SK-N-SH (cell line): Measurements from ENCODE around the gene MCRIP2. TPM values are rescaled to one million over a fixed set of nuclear protein-coding genes. Genes with fewer than 3 reads are reported as not detected.

Source experiments
- CTCF ChIA-PET: fragments of 300-600, 350-600 bp; formaldehyde crosslinking; extraction: SDS; loops from one replicate; lab custom pipeline; 2021; lab: Yijun Ruan, JAX
- POLR2A ChIA-PET: fragments of 350-600 bp; sonication (Branson Sonifier 250); formaldehyde crosslinking; extraction: SDS; loops from one replicate; lab custom pipeline; 2020; ENCODE audit warnings: antibody characterized with exemption, inconsistent platforms; lab: Yijun Ruan, JAX
- DNase-seq: peaks from one replicate; pipeline ENCODE4 v3.0.0; 2012
- H2AFZ ChIP-seq: fragments of 200-600 bp; sonication (generic); 2 replicates; pipeline ENCODE4 v1.8.1; 2016; ENCODE audit warnings: antibody characterized with exemption, mild to moderate bottlenecking, low read depth
- H3F3A ChIP-seq: fragments of 200-600 bp; sonication (generic); replicated peaks from 2 replicates; pipeline ENCODE3; 2016; ENCODE audit warnings: antibody characterized with exemption, mild to moderate bottlenecking; ENCODE audit not compliant: insufficient read depth
- H3K27ac ChIP-seq, 2 experiments: fragments of 200-500 bp in 1 of 2; fragments of 200-600 bp in 1 of 2; sonication (Bioruptor generic) in 1 of 2; sonication (generic), shearing (Covaris generic) in 1 of 2; 2 replicates each; pipeline versions ENCODE4 v1.5.1 to v1.6.1; 2014 to 2016; ENCODE audit warnings: low read depth in 2 of 2, inconsistent platforms in 1 of 2, low read length in 1 of 2, mild to moderate bottlenecking in 1 of 2, mixed read lengths in 1 of 2
- H3K27me3 ChIP-seq: fragments of 200-600 bp; sonication (generic), shearing (Covaris generic); 2 replicates; pipeline ENCODE4 v1.6.1; 2016; ENCODE audit warnings: mixed run types; ENCODE audit not compliant: insufficient read depth
- H3K36me3 ChIP-seq, 2 experiments: fragments of 200-500 bp in 1 of 2; fragments of 200-600 bp in 1 of 2; sonication (Bioruptor generic) in 1 of 2; sonication (generic) in 1 of 2; replicated peaks in 1 of 2; 2 replicates each; pipeline versions ENCODE3 to v1.5.1; 2014 to 2016; ENCODE audit warnings: low read length in 1 of 2, mild to moderate bottlenecking in 1 of 2; ENCODE audit not compliant: insufficient read depth in 2 of 2, control insufficient read depth in 1 of 2
- H3K4me1 ChIP-seq, 2 experiments: fragments of 200-500 bp in 1 of 2; fragments of 200-600 bp in 1 of 2; sonication (Bioruptor generic) in 1 of 2; sonication (generic), shearing (Covaris generic) in 1 of 2; 2 replicates each; pipeline versions ENCODE4 v1.5.1 to v1.6.1; 2014 to 2016; ENCODE audit warnings: low read depth in 1 of 2, low read length in 1 of 2, mixed run types in 1 of 2; ENCODE audit not compliant: insufficient read depth in 2 of 2, control insufficient read depth in 1 of 2
- H3K4me2 ChIP-seq: fragments of 200-600 bp; sonication (generic), shearing (Covaris generic); 2 replicates; pipeline ENCODE4 v1.6.1; 2017; ENCODE audit warnings: mixed run types
- H3K4me3 ChIP-seq, 2 experiments: fragments of 200-500 bp in 1 of 2; fragments of 200-600 bp in 1 of 2; sonication (Bioruptor generic) in 1 of 2; sonication (generic), shearing (Covaris generic) in 1 of 2; 2 replicates each; pipeline versions ENCODE4 v1.5.1 to v1.8.1; 2014 to 2016; ENCODE audit warnings: low read depth in 2 of 2, inconsistent platforms in 1 of 2, low read length in 1 of 2, mild to moderate bottlenecking in 1 of 2, mixed read lengths in 1 of 2, moderate library complexity in 1 of 2
- H3K79me2 ChIP-seq: fragments of 200-600 bp; sonication (generic); 2 replicates; pipeline ENCODE4 v1.8.1; 2017; ENCODE audit warnings: mild to moderate bottlenecking; ENCODE audit not compliant: insufficient read depth
- H3K9ac ChIP-seq: fragments of 200-600 bp; sonication (generic); 2 replicates; pipeline ENCODE4 v1.6.1; 2017; ENCODE audit warnings: mixed run types
- H3K9me2 ChIP-seq: fragments of 200-600 bp; sonication (generic); 2 replicates; pipeline ENCODE4 v1.6.1; 2017; ENCODE audit warnings: mixed run types
- H3K9me3 ChIP-seq: fragments of 200-600 bp; sonication (generic); 2 replicates; pipeline ENCODE4 v1.6.1; 2017; ENCODE audit warnings: mixed run types, mild to moderate bottlenecking, moderate library complexity
- H4K20me1 ChIP-seq: fragments of 200-600 bp; sonication (generic); 2 replicates; pipeline ENCODE4 v1.6.1; 2017; ENCODE audit warnings: mild to moderate bottlenecking, mixed run types; ENCODE audit not compliant: insufficient read depth
- ELF1 ChIP-seq: IDR thresholded peaks from 2 replicates; pipeline ENCODE4 v1.4.0; 2012
- FOXM1 ChIP-seq: IDR thresholded peaks from 2 replicates; pipeline ENCODE4 v1.4.0; 2012; ENCODE audit warnings: low read depth, mild to moderate bottlenecking
- GATA2 ChIP-seq: sonication (generic); formaldehyde crosslinking; IDR thresholded peaks from 2 replicates; pipeline ENCODE4 v1.5.0; 2020; ENCODE audit warnings: mild to moderate bottlenecking, missing genetic modification reagents
- JUND ChIP-seq: IDR thresholded peaks from 2 replicates; pipeline ENCODE4 v1.4.0; 2012
- MEF2A ChIP-seq: IDR thresholded peaks from 2 replicates; pipeline ENCODE4 v1.4.0; 2012; ENCODE audit warnings: low read depth, borderline replicate concordance
- NFIC ChIP-seq: IDR thresholded peaks from 2 replicates; pipeline ENCODE4 v1.4.0; 2012; ENCODE audit warnings: borderline replicate concordance
- NRF1 ChIP-seq: IDR thresholded peaks from 2 replicates; pipeline ENCODE4 v1.6.1; 2012; ENCODE audit warnings: low read depth, mild to moderate bottlenecking, low read length
- WGBS: methylation state at CpG from one replicate; pipeline ENCODE4 v1.1.6; 2017; ENCODE audit warnings: low lambda C conversion rate; 5-methylcytosine and 5-hydroxymethylcytosine counted together
- polyA plus RNA-seq, 3 experiments: library from polyadenylated mRNA; depleted of rRNA; stranded (reverse); fragments of >200 nt; gene quantifications; 2 replicates each; pipeline ENCODE4 v1.2.3, GENCODE V29; 2012
- TF ChIP-seq, protein P1 (sequence below): IDR thresholded peaks from 2 replicates; pipeline ENCODE4 v1.4.0; 2012; ENCODE audit warnings: low read depth, borderline replicate concordance
- TF ChIP-seq, protein P2 (sequence below): IDR thresholded peaks from 2 replicates; pipeline ENCODE4; 2012
- TF ChIP-seq, protein P3 (sequence below): IDR thresholded peaks from 2 replicates; pipeline ENCODE4 v1.6.1; 2012; ENCODE audit warnings: mild to moderate bottlenecking, low read depth, low read length, moderate library complexity
- TF ChIP-seq, protein P4 (sequence below): fragments of 200-600 bp; sonication (generic); IDR thresholded peaks from 2 replicates; pipeline ENCODE4 v1.6.1; 2017; ENCODE audit warnings: antibody characterized with exemption, mild to moderate bottlenecking, moderate library complexity
- TF ChIP-seq, protein P5 (sequence below): IDR thresholded peaks from 2 replicates; pipeline ENCODE4 v1.4.0; 2012; ENCODE audit warnings: low read depth, borderline replicate concordance

MCRIP2 gene
- polyA plus RNA-seq, 1 of the 3 experiments (the other 2 are of a cell fraction), result 36.9 TPM

DNA sequence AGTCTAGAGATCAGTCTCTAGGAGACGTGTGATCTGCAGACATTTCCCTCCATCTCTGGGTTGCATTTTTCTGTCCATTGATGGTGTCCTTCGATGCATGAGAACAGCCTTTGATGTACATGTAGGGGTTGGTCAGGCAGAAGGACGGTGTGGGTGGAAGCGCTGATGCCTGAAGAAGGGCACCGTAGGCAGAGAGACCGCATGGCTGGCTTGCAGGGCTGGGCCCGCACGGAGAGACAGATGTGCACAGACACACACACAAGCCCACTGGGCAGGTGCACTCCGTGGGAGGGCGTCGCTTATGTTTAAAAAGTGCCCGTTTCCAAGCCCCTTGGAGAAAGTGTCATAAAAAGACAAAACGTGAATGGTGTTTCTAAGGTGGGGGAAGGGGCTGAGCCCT lies 26.5 kb upstream of the MCRIP2 start:
- H2AFZ ChIP-seq, result no peak overlapping the region
- no peaks in the 10 kb centered on the region for H3K27me3 ChIP-seq
- no peak overlapping the region for H3K4me2 ChIP-seq
- WGBS, result 98% methylated on average over 13 of the region's 13 CpGs
- H3K9ac ChIP-seq, result no peak overlapping the region
- TF ChIP-seq NRF1, result no peak
- TF ChIP-seq GATA2 (CRISPR knock-in tag), result no peak
- TF ChIP-seq NFIC, result no peak
- TF ChIP-seq JUND, result no peak
- TF ChIP-seq, protein P1, sequence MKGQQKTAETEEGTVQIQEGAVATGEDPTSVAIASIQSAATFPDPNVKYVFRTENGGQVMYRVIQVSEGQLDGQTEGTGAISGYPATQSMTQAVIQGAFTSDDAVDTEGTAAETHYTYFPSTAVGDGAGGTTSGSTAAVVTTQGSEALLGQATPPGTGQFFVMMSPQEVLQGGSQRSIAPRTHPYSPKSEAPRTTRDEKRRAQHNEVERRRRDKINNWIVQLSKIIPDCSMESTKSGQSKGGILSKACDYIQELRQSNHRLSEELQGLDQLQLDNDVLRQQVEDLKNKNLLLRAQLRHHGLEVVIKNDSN, result no peak
- no peak for TF ChIP-seq ELF1
- TF ChIP-seq, protein P2, sequence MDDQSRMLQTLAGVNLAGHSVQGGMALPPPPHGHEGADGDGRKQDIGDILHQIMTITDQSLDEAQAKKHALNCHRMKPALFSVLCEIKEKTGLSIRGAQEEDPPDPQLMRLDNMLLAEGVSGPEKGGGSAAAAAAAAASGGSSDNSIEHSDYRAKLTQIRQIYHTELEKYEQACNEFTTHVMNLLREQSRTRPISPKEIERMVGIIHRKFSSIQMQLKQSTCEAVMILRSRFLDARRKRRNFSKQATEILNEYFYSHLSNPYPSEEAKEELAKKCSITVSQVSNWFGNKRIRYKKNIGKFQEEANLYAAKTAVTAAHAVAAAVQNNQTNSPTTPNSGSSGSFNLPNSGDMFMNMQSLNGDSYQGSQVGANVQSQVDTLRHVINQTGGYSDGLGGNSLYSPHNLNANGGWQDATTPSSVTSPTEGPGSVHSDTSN, result no peak
- TF ChIP-seq, protein P3, sequence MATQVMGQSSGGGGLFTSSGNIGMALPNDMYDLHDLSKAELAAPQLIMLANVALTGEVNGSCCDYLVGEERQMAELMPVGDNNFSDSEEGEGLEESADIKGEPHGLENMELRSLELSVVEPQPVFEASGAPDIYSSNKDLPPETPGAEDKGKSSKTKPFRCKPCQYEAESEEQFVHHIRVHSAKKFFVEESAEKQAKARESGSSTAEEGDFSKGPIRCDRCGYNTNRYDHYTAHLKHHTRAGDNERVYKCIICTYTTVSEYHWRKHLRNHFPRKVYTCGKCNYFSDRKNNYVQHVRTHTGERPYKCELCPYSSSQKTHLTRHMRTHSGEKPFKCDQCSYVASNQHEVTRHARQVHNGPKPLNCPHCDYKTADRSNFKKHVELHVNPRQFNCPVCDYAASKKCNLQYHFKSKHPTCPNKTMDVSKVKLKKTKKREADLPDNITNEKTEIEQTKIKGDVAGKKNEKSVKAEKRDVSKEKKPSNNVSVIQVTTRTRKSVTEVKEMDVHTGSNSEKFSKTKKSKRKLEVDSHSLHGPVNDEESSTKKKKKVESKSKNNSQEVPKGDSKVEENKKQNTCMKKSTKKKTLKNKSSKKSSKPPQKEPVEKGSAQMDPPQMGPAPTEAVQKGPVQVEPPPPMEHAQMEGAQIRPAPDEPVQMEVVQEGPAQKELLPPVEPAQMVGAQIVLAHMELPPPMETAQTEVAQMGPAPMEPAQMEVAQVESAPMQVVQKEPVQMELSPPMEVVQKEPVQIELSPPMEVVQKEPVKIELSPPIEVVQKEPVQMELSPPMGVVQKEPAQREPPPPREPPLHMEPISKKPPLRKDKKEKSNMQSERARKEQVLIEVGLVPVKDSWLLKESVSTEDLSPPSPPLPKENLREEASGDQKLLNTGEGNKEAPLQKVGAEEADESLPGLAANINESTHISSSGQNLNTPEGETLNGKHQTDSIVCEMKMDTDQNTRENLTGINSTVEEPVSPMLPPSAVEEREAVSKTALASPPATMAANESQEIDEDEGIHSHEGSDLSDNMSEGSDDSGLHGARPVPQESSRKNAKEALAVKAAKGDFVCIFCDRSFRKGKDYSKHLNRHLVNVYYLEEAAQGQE, result no peak
- H3F3A ChIP-seq, result no peaks in the 10 kb centered on the region
- H4K20me1 ChIP-seq, result peaks cover 14% of the 10 kb centered on the region; the same call in 1 of the 2 replicates
- H3K4me1 ChIP-seq, result no peaks in the 10 kb centered on the region; a peak in 1 of 4 replicates
- POLR2A ChIA-PET, result no interaction called here
- CTCF ChIA-PET, result no interaction called here
- H3K36me3 ChIP-seq, result no peaks in the 10 kb centered on the region
- H3K79me2 ChIP-seq, result peaks cover 5% of the 10 kb centered on the region; the same call in 1 of the 2 replicates
- H3K4me3 ChIP-seq, result no peak overlapping the region
- no peak for DNase-seq
- H3K9me3 ChIP-seq, result no peaks in the 10 kb centered on the region
- H3K9me2 ChIP-seq, result no peaks in the 10 kb centered on the region
- no peak overlapping the region for H3K27ac ChIP-seq

DNA sequence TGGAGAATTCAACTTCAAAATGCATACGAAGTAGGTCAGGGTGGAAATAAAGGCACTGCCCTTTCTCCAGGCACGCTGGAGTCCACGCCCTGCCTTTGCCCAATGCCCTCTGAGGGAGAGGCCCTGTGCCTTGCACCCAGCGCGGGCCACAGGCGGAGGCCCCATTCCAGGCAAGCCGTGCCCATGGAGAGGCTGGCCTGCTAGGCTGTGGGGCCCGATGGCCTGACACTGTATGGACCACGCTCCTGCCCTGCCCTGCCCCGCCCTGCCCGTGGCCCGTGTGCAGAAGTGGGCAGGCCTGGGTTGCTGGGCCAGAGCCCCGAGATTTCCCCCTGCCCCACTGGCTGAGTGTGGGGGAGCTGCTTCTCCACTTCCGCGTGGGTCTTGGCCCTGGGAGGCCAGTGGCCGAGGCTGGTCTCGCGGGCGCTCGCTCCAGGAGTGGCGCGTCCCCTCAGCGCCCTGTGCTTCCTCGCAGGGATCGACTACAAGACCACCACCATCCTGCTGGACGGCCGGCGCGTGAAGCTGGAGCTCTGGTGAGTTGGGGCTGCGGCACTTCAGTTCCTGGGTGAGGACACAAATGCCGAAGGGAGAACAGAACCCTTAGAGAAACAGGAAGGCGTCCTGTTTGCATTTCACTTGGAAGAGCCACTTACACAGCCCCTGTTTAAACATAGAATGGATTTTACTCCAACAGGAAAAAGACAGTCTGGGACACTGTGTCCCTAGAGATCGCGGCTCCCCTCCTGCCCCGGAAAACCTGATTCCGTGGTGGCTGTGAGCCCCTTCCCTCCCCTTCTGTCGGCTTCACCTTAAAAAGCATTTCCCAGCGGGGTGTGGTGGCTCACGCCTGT lies 24.7 kb upstream of the MCRIP2 start:
- ChIA-PET CTCF (no interaction called here), POLR2A (no interaction called here)
- Histone ChIP-seq H3K4me3 (no peak overlapping the region), H3K9me3 (no peaks in the 10 kb centered on the region), H3K9me2 (no peaks in the 10 kb centered on the region), H3K27me3 (no peaks in the 10 kb centered on the region), H3K36me3 (no peaks in the 10 kb centered on the region), H2AFZ (no peak overlapping the region), H3K79me2 (peaks cover 5% of the 10 kb centered on the region; the same call in 1 of the 2 replicates), H3K27ac (no peak overlapping the region), H3K4me1 (no peaks in the 10 kb centered on the region; a peak in 1 of 4 replicates), H3K9ac (no peak overlapping the region), H3F3A (no peaks in the 10 kb centered on the region), H3K4me2 (no peak overlapping the region), H4K20me1 (peaks cover 10% of the 10 kb centered on the region; the same call in 1 of the 2 replicates)
- WGBS, result 98% methylated on average over 28 of the region's 39 CpGs
- no peak for DNase-seq
- TF ChIP-seq, protein P4, sequence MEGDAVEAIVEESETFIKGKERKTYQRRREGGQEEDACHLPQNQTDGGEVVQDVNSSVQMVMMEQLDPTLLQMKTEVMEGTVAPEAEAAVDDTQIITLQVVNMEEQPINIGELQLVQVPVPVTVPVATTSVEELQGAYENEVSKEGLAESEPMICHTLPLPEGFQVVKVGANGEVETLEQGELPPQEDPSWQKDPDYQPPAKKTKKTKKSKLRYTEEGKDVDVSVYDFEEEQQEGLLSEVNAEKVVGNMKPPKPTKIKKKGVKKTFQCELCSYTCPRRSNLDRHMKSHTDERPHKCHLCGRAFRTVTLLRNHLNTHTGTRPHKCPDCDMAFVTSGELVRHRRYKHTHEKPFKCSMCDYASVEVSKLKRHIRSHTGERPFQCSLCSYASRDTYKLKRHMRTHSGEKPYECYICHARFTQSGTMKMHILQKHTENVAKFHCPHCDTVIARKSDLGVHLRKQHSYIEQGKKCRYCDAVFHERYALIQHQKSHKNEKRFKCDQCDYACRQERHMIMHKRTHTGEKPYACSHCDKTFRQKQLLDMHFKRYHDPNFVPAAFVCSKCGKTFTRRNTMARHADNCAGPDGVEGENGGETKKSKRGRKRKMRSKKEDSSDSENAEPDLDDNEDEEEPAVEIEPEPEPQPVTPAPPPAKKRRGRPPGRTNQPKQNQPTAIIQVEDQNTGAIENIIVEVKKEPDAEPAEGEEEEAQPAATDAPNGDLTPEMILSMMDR, result no peak
- TF ChIP-seq, protein P3, result no peak
- TF ChIP-seq MEF2A (no peak), FOXM1 (no peak)
- TF ChIP-seq, protein P5, sequence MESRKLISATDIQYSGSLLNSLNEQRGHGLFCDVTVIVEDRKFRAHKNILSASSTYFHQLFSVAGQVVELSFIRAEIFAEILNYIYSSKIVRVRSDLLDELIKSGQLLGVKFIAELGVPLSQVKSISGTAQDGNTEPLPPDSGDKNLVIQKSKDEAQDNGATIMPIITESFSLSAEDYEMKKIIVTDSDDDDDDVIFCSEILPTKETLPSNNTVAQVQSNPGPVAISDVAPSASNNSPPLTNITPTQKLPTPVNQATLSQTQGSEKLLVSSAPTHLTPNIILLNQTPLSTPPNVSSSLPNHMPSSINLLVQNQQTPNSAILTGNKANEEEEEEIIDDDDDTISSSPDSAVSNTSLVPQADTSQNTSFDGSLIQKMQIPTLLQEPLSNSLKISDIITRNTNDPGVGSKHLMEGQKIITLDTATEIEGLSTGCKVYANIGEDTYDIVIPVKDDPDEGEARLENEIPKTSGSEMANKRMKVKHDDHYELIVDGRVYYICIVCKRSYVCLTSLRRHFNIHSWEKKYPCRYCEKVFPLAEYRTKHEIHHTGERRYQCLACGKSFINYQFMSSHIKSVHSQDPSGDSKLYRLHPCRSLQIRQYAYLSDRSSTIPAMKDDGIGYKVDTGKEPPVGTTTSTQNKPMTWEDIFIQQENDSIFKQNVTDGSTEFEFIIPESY, result no peak
